GM18870 (cell line): ENCODE measurements around the gene ZNF316.

Source experiments
- ATAC-seq: cut with Tn5 transposase; IDR thresholded peaks from one replicate; pipeline ENCODE4 v1.9.1; 2021; ENCODE audit warnings: moderate library complexity; ENCODE audit not compliant: unreplicated experiment

Gene ZNF316

GRCh38 chr7:6675807-6676405 is 38.8 kb downstream of the ZNF316 start:
- no peak for ATAC-seq

GRCh38 chr7:6680146-6680545 is 43.0 kb downstream of the ZNF316 start:
- ATAC-seq: no peak

DNA sequence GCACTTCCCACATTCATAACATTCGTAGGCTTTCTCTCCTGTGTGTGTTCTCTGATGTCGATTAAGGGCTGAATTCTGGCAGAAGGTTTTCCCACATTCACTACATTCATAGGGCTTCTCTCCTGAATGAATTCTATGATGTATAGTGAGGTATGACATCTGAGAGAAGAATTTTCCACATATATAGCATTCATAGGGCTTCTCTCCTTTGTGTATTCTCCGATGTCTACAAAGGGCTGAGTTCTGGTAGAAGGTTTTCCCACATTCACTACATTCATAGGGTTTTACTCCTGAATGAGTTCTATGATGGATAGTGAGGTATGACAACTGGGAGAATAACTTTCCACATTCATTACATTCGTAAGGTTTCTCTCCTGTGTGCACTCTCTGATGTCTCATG is 54.0 kb downstream of the ZNF316 start:
- no peak for ATAC-seq

DNA sequence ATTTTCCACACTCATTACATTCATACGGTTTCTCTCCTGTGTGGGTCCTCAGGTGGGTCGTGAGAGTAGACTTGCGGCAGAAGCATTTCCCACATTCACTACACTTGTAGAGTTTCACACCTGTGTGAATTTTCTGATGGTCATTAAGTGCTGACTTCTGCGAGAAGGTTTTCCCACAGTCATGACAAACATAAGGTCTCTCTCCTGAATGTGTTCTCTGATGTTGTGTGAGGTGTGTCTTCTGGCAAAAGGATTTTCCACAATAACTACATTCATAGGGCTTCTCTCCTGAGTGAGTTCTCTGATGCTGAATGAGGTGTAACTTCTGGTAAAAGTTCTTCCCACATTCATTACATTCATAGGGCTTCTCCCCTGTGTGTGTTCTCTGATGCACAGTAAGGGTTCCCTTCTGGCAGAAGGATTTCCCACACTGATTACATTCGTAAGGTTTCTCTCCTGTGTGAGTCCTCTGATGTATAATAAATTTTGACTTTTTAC is 54.5 kb downstream of the ZNF316 start:
- ATAC-seq: no peak

DNA sequence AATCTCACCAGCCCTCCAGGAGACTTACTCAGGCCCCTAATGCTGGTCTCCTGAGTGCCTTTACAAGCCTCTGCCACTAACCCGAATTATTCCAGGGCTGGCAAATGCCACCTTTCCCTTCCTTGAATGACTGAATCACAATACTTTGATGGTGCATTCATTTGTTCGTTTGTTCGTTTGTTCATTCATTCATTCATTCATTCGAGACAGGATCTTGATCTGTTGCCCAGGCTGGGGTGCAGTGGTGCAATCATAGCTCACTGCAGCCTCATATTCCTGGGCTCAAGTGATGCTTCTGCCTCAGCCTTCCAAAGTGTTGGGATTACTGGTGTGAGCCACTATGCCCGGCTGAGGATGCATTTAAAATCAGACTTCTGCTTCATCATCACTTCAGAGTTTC is 63.7 kb downstream of the ZNF316 start:
- no peak for ATAC-seq

- no peak for ATAC-seq
Measured at GRCh38 chr7:6701860-6702259, 64.7 kb downstream of the ZNF316 start.
